Mesenchymal stem cell (in vitro differentiated cells and primary cell): Measurements from ENCODE around the gene RBM26.
A peak's percentile ranks its signal among the peaks of the same experiment; 100 is the strongest.

Experiments
- DNase-seq: peaks from one replicate; pipeline ENCODE4 v3.0.0-alpha.2; 2013
- H2AFZ ChIP-seq: one replicate; pipeline ENCODE4 v1.6.1; 2013; ENCODE audit warnings: low read depth, mild to moderate bottlenecking, control low read depth, inconsistent platforms, low read length, moderate library complexity
- H2AK5ac ChIP-seq: 2 replicates; pipeline ENCODE4 v1.6.1; 2013; ENCODE audit warnings: low read length, moderate library complexity, mild to moderate bottlenecking, inconsistent platforms; ENCODE audit not compliant: severe bottlenecking
- H2BK120ac ChIP-seq: one replicate; pipeline ENCODE4 v1.6.1; 2013; ENCODE audit warnings: low read depth, mild to moderate bottlenecking, inconsistent platforms, low read length, moderate library complexity
- H2BK12ac ChIP-seq, 2 experiments: one replicate each; pipeline ENCODE4 v1.6.1; 2013; ENCODE audit warnings: inconsistent platforms in 2 of 2, low read length in 2 of 2, mild to moderate bottlenecking in 2 of 2, moderate library complexity in 2 of 2, control low read depth in 1 of 2
- H2BK15ac ChIP-seq: one replicate; pipeline ENCODE4 v1.6.1; 2013; ENCODE audit warnings: mild to moderate bottlenecking, low read depth, inconsistent platforms; ENCODE audit not compliant: poor library complexity, severe bottlenecking
- H2BK5ac ChIP-seq: 2 replicates; pipeline ENCODE4 v1.6.1; 2013; ENCODE audit warnings: low read depth, mild to moderate bottlenecking, low read length, control low read depth, inconsistent platforms; ENCODE audit not compliant: poor library complexity, severe bottlenecking
- H3K14ac ChIP-seq, 2 experiments: one replicate each; pipeline ENCODE4 v1.6.1; 2013; ENCODE audit warnings: inconsistent platforms in 2 of 2, low read length in 2 of 2, control low read depth in 1 of 2, mild to moderate bottlenecking in 1 of 2, moderate library complexity in 1 of 2
- H3K18ac ChIP-seq, 2 experiments: one replicate each; pipeline ENCODE4 v1.6.1; 2013; ENCODE audit warnings: inconsistent platforms in 2 of 2, low read length in 2 of 2, control low read depth in 1 of 2, low read depth in 1 of 2, mild to moderate bottlenecking in 1 of 2
- H3K23ac ChIP-seq, 2 experiments: one replicate each; pipeline ENCODE4 v1.6.1; 2013; ENCODE audit warnings: inconsistent platforms in 2 of 2, low read length in 2 of 2, mild to moderate bottlenecking in 2 of 2, moderate library complexity in 2 of 2, control low read depth in 1 of 2
- H3K27ac ChIP-seq: 2 replicates; pipeline ENCODE4 v1.5.1; 2013; ENCODE audit warnings: mild to moderate bottlenecking, moderate library complexity, low read length, control low read depth, inconsistent platforms; ENCODE audit not compliant: poor library complexity, severe bottlenecking
- H3K27me3 ChIP-seq, 2 experiments: 2 replicates each; pipeline versions ENCODE4 v1.6.1 to v1.7.0; 2013; ENCODE audit warnings: low read length in 2 of 2, mild to moderate bottlenecking in 2 of 2, moderate library complexity in 2 of 2, control low read depth in 1 of 2, inconsistent platforms in 1 of 2; ENCODE audit not compliant: control insufficient read depth in 1 of 2, insufficient read depth in 1 of 2
- H3K36me3 ChIP-seq, 2 experiments: 2 replicates each; pipeline versions ENCODE4 v1.6.1 to v1.7.0; 2013; ENCODE audit warnings: low read length in 2 of 2, control low read depth in 1 of 2, inconsistent platforms in 1 of 2, low read depth in 1 of 2, mild to moderate bottlenecking in 1 of 2; ENCODE audit not compliant: insufficient read depth in 2 of 2, control insufficient read depth in 1 of 2
- H3K4ac ChIP-seq, 2 experiments: one replicate each; pipeline ENCODE4 v1.6.1; 2013; ENCODE audit warnings: inconsistent platforms in 2 of 2, low read length in 2 of 2, mild to moderate bottlenecking in 2 of 2, moderate library complexity in 2 of 2, control low read depth in 1 of 2, low read depth in 1 of 2
- H3K4me1 ChIP-seq: 2 replicates; pipeline ENCODE4 v1.6.1; 2013; ENCODE audit warnings: low read depth, low read length, control low read depth; ENCODE audit not compliant: control insufficient read depth, insufficient read depth
- H3K4me2 ChIP-seq: 2 replicates; pipeline ENCODE4 v1.6.1; 2013; ENCODE audit warnings: low read length, mild to moderate bottlenecking, inconsistent platforms; ENCODE audit not compliant: poor library complexity, severe bottlenecking
- H3K4me3 ChIP-seq, 2 experiments: 2 replicates each; pipeline versions ENCODE4 v1.5.1 to v1.7.0; 2013; ENCODE audit warnings: low read length in 2 of 2, mild to moderate bottlenecking in 2 of 2, control low read depth in 1 of 2, low read depth in 1 of 2; ENCODE audit not compliant: insufficient read depth in 1 of 2
- H3K79me1 ChIP-seq: replicated peaks from 2 replicates; pipeline ENCODE4 v1.6.1; 2013; ENCODE audit warnings: mild to moderate bottlenecking, control low read depth, low read length, inconsistent platforms; ENCODE audit not compliant: poor library complexity, severe bottlenecking
- H3K9ac ChIP-seq: 2 replicates; pipeline ENCODE4 v1.7.0; 2013; ENCODE audit warnings: mild to moderate bottlenecking, low read length, moderate library complexity
- H3K9me3 ChIP-seq: 2 replicates; pipeline ENCODE4 v1.7.0; 2013; ENCODE audit warnings: mild to moderate bottlenecking, low read length; ENCODE audit not compliant: control insufficient read depth
- H4K8ac ChIP-seq: one replicate; pipeline ENCODE4 v1.6.1; 2013; ENCODE audit warnings: inconsistent platforms, mild to moderate bottlenecking, low read length, moderate library complexity
- H4K91ac ChIP-seq: one replicate; pipeline ENCODE4 v1.6.1; 2013; ENCODE audit warnings: mild to moderate bottlenecking, low read length, inconsistent platforms
- WGBS: methylation state at CpG from one replicate; pipeline ENCODE4 v1.1.7; 2013; ENCODE audit warnings: mixed read lengths; 5-methylcytosine and 5-hydroxymethylcytosine counted together

RBM26 gene

GRCh38 chr13:79405501-79405830 lies 589 bp downstream of the RBM26 start:
- DNase-seq = peak; percentile 54
- H3K4me2 ChIP-seq = peak overlapping the region; percentile 91
- H3K36me3 ChIP-seq = no peaks in the 10 kb centered on the region
- H3K9me3 ChIP-seq = no peaks in the 10 kb centered on the region
- H3K9ac ChIP-seq = peak overlapping the region; percentile 96
- no peak overlapping the region for H2BK120ac ChIP-seq
- peak overlapping the region; percentile 78 for H3K27ac ChIP-seq
- H2BK5ac ChIP-seq = no peak overlapping the region
- H3K14ac ChIP-seq = no peak overlapping the region
- no peaks in the 10 kb centered on the region for H3K4me1 ChIP-seq
- H3K79me1 ChIP-seq = peaks cover 6% of the 10 kb centered on the region
- H2AFZ ChIP-seq = no peak overlapping the region
- H3K18ac ChIP-seq = peak overlapping the region; percentile 18 to 98
- H3K4ac ChIP-seq = peak overlapping the region in 1 of 2 experiments; percentile 34
- H3K23ac ChIP-seq = peak overlapping the region in 1 of 2 experiments; percentile 89
- peak overlapping the region; percentile 75 to 96 for H3K4me3 ChIP-seq
- H3K27me3 ChIP-seq = no peaks in the 10 kb centered on the region
- no peak overlapping the region for H2AK5ac ChIP-seq
- no peak overlapping the region for H2BK12ac ChIP-seq
- H2BK15ac ChIP-seq = no peak overlapping the region
- no peak overlapping the region for H4K91ac ChIP-seq
- WGBS = 2% methylated on average over 18 of the region's 19 CpGs
- H4K8ac ChIP-seq = peak overlapping the region; percentile 84

DNA sequence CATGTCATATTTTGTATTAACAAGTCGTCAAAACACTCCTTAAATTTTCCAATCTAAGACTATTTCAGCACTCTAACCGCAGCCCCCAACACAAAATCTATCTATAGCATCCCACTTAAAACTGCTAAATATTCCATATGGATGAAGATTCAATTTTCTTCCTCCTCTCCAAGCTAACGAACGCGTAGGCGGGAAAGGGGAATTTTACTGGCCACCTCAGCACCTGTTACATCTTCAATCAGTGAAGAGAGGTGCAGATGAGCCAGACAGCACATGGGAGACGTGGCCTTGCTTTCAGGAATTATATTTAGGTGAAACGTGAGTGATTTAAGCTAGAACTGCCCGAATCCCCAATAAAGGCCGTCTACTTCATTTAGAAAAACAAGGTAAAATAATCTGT lies 1.1 kb downstream of the RBM26 start:
- peak overlapping the region in 1 of 2 experiments; percentile 60 for H3K4ac ChIP-seq
- no peaks in the 10 kb centered on the region for H3K9me3 ChIP-seq
- H3K27me3 ChIP-seq = no peaks in the 10 kb centered on the region
- no peak overlapping the region for H2BK120ac ChIP-seq
- peaks cover 0 to 4% of the 10 kb centered on the region in 2 experiments for H3K36me3 ChIP-seq
- H3K4me1 ChIP-seq = no peaks in the 10 kb centered on the region
- no peak for DNase-seq
- 0% methylated on average over 6 of the region's 10 CpGs for WGBS
- H3K79me1 ChIP-seq = peaks cover 6% of the 10 kb centered on the region
- H3K9ac ChIP-seq = peak overlapping the region; percentile 96
- H2BK5ac ChIP-seq = no peak overlapping the region
- H2AFZ ChIP-seq = no peak overlapping the region
- H3K4me3 ChIP-seq = peak overlapping the region; percentile 75 to 96
- no peak overlapping the region for H2BK12ac ChIP-seq
- H2BK15ac ChIP-seq = no peak overlapping the region
- H3K27ac ChIP-seq = no peak overlapping the region
- H2AK5ac ChIP-seq = no peak overlapping the region
- H3K4me2 ChIP-seq = peak overlapping the region; percentile 91
- no peak overlapping the region for H3K23ac ChIP-seq
- no peak overlapping the region for H4K8ac ChIP-seq
- H4K91ac ChIP-seq = no peak overlapping the region
- H3K18ac ChIP-seq = no peak overlapping the region
- no peak overlapping the region for H3K14ac ChIP-seq

DNA sequence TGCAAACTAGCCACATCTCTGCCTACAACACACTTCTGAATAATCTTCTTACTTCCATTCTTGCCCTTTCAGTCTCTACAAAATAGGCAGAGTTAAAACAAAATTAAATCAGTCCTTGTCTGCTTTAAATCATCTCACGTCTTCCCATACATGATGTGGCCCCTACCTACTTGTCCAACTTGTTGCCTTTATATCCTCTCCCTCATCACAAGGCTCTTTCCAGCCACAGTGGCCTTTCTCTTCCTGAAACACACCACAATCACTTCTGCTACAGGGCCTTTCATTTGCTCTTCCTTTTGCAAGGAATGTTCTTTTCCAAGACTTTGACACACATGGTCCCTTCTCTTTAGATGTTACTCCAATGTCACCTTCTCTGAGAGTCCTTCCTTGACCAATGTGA lies 1.7 kb downstream of the RBM26 start:
- Histone ChIP-seq H3K23ac (no peak overlapping the region), H3K4me3 (peak overlapping the region in 1 of 2 experiments; percentile 96), H2BK120ac (no peak overlapping the region), H4K8ac (no peak overlapping the region), H3K9me3 (no peaks in the 10 kb centered on the region), H2AK5ac (no peak overlapping the region), H3K4me1 (no peaks in the 10 kb centered on the region), H2AFZ (no peak overlapping the region), H3K18ac (no peak overlapping the region), H3K79me1 (peaks cover 6% of the 10 kb centered on the region), H3K36me3 (peaks cover 0 to 10% of the 10 kb centered on the region in 2 experiments), H3K14ac (no peak overlapping the region), H3K27me3 (no peaks in the 10 kb centered on the region), H3K4ac (no peak overlapping the region), H2BK5ac (no peak overlapping the region), H3K27ac (no peak overlapping the region), H2BK15ac (no peak overlapping the region), H2BK12ac (no peak overlapping the region), H4K91ac (no peak overlapping the region), H3K4me2 (peak overlapping the region; percentile 51), H3K9ac (peak overlapping the region; percentile 96)
- WGBS = 50% methylated on average over 1 of the region's 1 CpG
- no peak for DNase-seq

DNA sequence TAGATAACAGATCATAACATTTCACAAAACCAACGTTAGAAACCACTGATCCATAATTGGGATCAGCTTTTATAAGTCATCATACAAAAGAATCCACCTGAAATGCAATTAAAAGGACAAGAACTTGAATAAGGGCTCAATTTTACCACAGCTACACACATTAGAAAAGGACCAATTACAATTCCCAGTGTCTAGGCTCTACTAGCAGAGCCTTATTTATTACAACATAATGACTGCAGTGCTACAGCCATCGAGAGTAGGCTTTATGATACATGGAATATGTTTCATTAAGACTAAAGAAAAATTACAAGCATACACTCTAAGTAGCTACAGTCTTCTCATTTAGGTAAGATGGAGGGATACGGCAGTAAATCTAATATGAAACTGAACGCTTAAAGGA lies 2.9 kb downstream of the RBM26 start:
- peaks cover 0 to 21% of the 10 kb centered on the region in 2 experiments for H3K36me3 ChIP-seq
- no peaks in the 10 kb centered on the region for H3K27me3 ChIP-seq
- no peak overlapping the region for H3K23ac ChIP-seq
- peak overlapping the region in 1 of 2 experiments; percentile 96 for H3K4me3 ChIP-seq
- H4K91ac ChIP-seq = no peak overlapping the region
- no peaks in the 10 kb centered on the region for H3K4me1 ChIP-seq
- H3K18ac ChIP-seq = no peak overlapping the region
- H3K4ac ChIP-seq = no peak overlapping the region
- H2BK120ac ChIP-seq = no peak overlapping the region
- 81% methylated on average over 2 of the region's 4 CpGs for WGBS
- H3K4me2 ChIP-seq = no peak overlapping the region
- H3K27ac ChIP-seq = no peak overlapping the region
- H2AFZ ChIP-seq = no peak overlapping the region
- H2BK15ac ChIP-seq = no peak overlapping the region
- peaks cover 5% of the 10 kb centered on the region for H3K79me1 ChIP-seq
- H4K8ac ChIP-seq = no peak overlapping the region
- H3K9ac ChIP-seq = no peak overlapping the region
- no peaks in the 10 kb centered on the region for H3K9me3 ChIP-seq
- H2AK5ac ChIP-seq = no peak overlapping the region
- DNase-seq = no peak
- no peak overlapping the region for H2BK12ac ChIP-seq
- no peak overlapping the region for H3K14ac ChIP-seq
- no peak overlapping the region for H2BK5ac ChIP-seq
